ENCODE measurements around the gene AHRR.

Gene AHRR

DNA sequence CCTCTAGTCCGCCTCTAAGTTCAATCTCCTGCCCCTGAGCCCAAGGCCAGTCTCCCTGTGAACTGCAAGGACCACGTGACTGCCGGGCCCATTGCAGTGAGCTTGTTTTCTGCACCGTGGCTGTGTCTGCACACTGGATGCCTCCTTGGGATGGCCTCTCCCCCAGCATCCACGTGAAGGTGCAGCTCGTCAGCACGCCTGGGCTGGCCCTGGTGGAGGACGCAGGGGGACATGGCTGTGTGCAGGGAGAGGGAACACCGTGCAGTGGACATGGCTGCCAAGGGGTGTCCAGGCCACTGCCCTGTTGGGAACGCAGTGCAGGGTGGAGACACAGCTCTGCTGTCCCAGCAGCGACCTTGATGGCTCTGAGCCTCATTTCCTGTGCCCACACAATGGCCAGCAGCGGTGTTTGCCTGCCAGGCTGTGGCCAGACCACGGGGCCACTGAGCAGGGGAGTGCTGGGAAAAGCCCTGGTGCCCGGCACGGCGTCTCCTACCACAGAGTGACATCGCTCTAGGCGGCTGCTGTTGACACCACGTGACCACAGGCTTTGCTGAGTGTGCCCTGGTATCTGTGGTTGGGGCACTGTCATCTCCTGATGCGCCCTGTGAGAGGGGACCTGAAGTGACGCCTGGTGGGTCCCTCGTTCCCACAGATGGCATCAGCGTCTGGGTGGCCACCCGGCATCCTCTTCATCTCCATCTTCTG is 94.6 kb downstream of the AHRR start:
- DNase-seq (ENCODE audit: low spot score): no peak

DNA sequence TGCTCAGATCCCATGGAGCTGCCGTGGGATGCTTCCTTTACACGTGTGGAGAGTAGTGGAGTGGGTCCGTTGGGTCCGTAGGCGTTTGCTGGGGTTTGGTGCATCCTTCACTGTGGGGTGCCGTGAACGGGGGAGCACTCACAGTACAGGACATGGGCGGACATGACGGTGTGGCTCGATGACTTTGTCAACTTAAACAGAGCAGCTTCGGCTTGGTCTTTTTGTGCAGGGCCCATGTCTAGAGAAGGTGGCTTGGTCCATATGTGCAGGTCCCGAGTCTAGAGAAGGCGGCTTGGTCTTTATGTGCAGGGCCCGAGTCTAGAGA is 95.1 kb downstream of the AHRR start:
- no peak for DNase-seq (ENCODE audit: low spot score)

DNA sequence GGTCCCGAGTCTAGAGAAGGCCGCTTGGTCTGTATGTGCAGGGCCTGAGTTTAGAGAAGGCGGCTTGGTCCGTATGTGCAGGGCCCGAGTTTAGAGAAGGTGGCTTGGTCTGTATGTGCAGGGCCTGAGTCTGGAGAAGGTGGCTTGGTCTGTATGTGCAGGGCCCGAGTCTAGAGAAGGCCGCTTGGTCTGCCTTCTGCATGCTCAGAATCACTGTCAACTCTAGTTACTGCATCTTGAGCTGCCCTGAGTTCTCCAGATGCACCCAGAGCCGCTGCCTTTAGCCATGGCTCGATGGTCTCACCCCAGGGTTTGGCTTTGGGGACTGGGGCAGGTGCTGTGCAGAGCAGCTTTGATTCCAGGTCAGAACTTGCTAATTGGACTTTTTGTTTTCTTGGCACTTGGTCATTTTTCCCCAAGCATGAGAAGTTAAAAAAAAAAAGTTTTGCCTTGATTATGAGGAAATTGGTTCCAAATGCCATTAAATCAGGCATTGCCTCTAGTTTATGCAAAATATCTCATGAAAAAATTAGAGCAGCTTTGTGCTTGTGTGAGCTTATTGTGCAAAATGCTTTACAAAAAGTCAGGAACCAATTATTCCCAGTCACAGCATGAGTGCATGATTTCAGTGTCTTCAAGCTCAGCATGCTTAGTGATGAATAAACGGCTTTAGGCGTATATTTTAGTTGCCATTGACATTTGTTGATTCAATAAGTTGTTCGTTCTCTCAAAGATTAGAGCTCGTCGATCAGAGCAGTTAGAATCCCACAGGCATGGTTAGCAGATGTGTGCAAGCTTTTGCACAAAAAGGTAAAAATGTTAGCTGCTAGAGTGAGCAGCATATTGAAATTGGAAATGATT is 96.0 kb downstream of the AHRR start:
- DNase-seq (ENCODE audit: low spot score): no peak

DNA sequence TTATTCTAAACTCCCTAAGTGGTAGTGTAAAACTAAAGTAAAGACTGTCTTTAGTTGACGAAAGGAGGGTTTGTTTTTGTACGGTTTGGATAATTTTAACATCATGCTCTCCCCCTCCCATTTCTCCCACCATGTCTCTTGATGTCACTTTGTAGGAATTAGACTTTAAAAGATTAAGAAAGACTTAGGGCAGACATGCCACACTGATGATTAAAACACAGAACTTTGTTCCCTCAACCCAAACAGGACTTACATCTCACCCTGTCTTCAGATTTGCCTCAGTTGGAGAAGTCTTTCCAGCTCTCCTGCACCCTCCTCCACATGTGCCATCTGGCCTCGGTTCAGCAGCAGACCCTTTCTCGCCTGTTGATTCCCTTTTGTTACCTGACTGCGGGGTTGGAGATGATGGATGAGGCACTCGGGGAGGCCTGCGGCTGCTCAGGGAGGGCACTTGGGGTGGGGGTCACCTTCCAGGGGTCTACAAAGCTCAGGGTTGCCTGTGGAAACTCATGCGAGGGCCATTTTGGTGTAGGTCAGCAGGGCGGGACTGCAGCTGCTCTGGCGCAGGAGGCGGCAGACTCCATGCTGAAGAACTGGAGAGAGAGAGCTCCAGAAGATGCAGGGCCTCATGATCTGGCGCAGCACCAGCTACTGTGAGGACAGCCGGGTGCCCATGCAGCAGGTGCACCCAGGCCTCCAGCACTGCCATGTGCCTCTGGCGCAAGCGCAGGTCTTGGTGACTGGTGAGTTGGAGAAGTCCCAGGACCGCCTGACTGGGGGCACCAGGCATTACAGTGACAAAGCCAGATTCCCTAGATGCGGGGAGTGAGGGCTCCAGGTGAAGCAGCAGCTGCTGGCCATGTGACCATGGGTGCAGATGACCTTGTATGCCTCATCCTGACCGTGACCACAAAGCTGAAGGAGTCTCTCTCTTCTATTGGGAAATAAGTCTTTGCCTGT is 96.9 kb downstream of the AHRR start:
- no peak for DNase-seq (ENCODE audit: low spot score)

DNA sequence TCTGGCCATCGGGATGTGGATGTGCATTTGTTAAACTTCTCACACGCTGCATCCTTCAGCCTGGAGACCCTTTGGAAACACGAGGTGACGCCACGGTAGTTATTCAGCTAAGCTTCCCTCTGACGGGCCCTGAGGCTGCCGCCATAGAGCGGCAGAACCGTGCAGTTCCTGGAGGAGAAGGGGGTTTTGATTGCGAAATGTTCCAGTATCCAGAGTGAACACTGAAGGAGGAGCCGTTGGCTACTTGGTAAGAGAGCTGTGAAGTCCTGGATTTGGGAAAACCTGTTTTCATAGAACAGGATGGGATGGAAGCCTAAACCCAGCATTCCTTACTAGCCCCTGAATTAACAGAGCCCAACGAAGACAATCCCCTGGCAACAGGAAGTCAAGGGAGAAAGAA is 98.5 kb downstream of the AHRR start:
- no peak for DNase-seq (ENCODE audit: low spot score)

DNA sequence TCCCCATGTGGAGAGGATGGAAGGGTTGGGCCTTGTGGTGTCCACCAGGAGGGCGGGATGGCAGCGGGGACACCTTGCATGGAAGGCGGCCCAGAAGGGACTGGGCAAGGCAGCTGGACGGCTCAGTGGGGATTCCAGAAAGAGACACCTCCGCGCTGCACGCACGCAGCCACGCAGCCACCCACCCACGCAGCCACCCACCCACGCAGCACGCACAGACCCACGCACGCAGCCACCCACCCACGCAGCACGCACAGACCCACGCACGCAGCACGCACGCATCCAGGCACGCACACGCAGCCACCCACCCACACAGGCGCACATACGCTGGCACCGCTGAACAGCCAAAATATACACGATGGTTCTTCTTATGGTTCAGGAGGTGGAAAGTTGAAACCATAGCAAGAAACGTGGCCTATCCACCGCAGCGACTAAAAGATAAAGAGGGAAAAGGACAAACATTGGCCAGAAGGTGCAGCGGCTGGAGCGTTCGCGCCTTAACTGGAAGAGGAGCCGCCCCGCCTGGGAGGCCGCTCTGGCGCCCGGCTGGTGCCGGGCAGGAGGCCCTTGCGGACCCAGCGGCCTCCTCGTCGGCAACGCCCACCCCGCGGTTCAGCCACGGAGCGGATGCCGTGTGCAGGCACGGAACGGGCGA is 99.2 kb downstream of the AHRR start:
- no peak for DNase-seq (ENCODE audit: low spot score)

DNA sequence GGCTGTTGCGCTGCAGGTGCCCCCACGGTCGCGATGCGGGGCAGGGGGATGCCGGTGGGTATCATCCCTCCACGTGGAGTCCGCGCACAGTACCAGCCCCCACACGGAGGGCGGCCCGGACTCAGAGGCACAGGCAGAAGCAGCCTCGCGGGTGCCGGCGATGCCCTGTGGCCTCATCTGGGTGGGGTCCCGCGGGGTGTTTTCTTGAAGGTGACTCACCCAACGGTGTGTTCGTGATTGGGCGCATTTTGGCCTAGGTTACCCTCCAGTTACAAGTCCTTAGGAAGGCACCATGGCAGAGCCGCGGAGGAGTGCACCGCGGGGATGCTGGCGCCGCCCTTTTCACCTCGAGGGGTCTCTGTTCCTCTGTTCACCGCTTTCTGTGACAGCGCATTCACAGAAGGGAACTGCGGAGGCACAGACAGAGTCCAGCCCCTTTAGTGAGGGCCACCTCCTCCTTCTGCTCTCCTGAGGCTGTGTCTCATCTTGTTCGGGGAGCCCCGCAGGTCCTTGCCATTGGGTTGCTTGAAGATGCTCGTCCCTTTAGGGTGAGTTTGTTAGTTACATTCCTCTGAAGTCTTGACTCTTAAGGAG is 99.9 kb downstream of the AHRR start:
- DNase-seq (ENCODE audit: low spot score): no peak

DNA sequence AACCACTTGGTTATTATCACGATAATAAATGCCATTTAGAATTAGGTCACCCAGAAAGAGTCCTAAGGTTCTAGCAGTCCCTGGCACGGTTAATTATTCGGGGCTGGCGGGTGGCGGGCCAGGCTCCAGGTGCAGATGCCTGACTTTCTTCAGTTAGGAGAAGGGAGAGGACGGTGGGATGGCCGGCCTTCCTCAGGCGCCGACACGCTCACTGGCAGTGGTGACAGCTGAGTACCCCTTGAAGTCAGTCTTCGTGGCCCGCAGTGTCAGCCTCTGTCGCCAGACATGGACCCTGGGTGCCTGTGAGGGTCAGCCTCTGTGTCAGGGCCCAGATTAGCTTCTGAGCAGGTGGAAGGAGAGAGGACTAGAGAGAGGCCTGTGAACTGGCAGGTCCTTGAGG is 100.4 kb downstream of the AHRR start:
- DNase-seq (ENCODE audit: low spot score): no peak

DNA sequence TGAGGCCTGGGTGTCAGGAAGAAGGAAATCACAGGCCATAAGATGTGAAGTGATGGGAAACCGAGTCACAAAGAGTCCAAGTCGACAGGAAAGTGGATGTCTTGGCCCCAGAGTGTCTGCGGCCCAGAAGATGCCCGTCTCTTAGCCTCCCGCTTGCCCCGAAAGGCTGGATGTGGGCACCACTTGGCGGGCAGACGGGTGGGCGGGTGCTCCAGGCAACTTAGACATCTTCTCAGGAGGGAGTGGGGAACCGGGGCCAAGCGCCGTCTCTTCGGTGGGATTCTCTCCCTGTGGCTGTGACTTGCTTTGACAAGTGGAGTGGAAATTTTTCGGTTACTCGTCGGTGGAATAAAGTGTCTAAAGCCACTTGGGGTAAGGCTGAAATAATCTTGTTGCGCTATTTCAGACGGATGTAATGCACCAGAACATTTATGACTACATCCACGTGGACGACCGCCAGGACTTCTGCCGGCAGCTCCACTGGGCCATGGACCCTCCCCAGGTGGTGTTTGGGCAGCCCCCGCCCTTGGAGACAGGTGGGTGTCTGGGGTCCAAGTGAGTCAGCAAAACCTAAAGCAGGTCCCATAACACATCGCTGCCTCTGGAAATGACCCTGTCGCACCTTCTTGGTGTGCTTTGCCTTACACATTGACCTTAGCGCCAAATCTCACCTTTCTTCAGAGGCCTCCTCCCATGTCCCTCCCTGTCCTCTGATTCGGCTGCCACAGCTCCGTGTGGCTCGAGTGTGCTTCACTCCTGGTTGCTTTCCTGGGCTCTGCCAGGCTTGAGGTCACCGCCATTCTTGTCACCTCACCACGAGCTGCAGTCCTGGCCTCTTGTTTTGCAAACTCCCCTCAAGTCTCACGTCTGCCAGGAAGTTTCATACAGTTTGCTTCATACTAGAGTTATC is 101.1 kb downstream of the AHRR start:
- no peak for DNase-seq (ENCODE audit: low spot score)

DNA sequence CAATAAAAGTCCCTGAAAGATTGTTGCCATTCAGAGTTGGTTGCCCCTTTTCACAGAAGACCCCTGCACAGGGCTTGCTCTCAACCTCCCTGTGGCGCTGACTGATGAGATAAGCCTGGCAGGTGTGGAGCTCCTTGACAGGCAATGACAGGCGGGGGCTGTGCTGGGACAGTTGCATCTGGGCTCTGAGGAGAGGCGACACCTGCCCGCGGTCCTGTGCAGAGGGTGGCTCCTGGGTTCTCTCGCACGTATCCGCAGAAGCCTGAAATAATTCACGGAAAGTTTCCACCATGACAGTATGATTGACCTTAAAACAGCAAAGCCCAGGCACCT is 101.7 kb downstream of the AHRR start:
- DNase-seq (ENCODE audit: low spot score): no peak

DNA sequence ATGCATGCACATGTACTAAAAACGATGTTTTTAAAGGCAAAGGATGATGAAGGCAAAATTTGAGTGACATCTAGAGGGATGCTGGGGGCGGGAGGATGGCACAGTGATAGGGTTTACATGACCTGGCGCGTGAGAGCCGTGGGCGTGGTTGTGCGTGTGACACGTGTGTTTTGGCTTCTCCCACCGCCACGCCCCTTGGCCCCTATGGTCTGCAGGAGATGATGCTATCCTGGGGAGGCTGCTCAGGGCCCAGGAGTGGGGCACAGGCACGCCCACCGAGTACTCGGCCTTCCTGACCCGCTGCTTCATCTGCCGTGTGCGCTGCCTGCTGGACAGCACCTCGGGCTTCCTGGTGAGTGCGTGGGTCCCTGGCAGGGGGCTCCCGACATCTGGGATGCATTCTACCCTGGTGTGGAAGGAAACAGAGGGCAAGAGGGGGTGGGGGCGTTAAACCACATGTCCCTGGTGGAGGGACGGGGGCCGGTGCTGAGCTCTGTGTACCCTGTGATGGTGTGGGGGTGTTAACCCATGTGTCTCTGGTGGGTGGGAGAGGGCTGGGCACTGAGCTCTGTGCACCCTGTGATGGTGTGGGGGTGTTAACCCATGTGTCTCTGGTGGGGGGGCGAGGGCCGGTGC is 102.2 kb downstream of the AHRR start:
- DNase-seq (ENCODE audit: low spot score): no peak

DNA sequence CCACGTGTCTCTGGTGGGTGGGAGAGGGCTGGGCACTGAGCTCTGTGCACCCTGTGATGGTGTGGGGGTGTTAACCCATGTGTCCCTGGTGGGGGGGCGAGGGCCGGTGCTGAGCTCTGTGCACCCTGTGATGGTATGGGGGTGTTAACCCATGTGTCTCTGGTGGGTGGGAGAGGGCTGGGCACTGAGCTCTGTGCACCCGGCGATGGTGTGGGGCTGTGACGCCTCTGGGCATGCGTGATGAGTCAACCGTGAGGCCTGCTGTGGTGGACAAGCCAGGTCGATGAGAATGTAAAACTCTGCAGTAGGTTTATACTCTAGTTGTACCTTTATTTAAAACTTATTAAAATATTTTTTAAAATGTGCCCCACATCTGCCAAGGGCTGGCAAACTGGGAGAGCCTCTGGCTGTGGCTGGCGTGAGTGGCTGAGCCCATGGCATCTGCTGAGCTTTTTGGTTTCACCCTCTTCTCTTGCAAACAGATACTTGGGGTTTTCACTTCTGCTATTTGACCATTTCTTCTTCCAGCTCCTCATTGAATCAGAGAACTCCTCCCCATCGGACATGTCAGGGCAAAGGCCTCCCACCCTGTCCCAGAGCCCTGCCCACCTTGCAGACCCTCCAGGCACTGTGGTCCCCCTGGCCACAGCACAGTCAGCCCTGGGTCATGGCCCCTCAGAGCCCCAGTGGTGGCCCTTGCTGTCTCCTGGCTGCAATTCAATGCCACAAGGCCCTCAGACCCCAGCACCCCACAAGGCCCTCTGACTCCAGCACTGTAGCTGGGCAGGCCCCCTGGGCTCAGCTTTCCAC is 103.0 kb downstream of the AHRR start:
- DNase-seq (ENCODE audit: low spot score): no peak

DNA sequence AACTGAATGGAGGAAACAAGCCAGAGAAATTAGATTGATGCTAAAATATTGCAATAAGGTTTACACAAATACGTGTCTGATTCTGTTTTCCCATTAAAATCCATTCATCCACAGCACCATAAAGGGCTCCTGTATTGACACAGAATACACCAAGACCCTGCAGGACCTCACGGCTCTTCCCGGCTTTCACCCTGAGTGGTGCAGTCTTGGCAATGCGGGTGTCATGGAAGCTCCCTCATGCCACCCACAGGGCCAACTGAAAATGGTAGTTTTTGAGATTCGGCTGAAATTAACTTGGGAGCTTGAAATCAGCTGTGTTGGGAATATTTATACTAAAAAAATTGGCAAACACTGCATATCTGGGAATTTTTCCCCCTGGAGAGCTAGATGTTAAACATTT is 104.2 kb downstream of the AHRR start:
- DNase-seq (ENCODE audit: low spot score): no peak

DNA sequence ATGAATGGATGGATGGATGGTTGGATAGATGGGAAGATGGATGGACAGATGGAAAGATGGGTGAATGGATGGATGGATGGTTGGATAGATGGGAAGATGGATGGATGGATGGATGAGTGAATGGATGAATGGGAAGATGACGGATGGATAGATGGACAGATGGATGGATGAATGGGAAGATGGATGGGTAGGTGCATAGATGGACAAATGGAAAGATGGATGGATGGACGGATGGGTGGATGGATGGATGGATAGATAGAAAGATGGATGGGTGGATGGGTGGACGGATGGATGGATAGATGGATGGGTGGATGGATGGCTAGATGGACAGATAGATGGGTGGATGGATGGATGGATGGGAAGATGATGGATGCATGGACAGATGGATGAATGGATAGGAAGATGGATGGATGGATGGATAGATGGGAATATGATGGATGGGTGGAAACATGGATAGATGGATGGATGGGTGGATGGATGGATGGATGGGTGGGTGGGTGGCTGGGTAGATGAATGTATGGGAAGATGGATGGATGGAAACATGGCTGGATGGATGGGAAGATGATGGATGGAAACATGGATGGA is 105.0 kb downstream of the AHRR start:
- no peak for DNase-seq (ENCODE audit: low spot score)

DNA sequence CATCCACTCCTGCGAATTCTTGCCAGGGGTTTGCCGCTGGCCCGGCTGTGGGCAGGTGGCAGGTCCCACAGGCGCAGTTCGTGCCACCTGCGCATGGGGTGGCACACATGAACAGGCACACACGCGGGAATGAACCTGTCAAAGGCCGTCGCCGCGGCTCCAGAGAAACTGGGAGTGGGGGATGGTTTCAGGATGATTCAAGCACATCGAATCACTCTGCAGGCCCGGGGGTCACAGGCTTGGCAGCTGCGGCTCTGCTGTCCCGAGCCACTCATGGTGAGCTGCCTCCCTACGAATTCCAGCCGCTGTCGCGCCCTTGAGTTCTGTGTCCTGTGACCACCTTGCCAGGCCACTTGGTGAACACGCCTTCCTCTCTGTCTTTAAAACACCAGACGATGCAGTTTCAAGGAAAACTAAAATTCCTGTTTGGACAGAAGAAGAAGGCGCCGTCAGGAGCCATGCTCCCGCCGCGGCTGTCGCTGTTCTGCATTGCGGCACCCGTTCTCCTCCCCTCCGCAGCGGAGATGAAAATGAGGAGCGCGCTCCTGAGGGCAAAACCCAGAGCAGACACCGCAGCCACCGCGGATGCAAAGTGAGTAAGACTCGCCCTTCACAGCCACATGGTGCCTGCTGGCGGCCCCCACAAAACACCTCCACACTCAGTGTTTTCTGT is 106.0 kb downstream of the AHRR start:
- DNase-seq (ENCODE audit: low spot score): no peak

DNA sequence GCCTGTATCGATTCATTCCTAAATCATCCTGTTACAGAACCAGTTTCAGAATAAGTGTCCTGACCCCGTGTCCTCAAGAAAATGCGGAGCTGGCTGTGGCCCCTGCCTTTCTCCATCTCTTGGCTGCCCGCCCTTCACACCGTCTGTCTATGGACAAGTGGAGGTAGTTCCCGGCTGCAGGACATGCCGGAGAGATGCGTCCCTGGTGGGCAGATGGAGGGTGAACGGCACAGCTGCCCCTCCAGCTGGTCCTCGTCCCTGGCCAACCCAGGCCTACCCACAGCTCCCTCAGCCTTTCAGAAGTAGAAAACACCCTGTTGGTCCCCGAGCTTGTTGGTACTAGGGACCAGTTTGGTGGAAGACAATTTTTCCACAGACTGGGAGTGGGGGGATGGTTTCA is 106.7 kb downstream of the AHRR start:
- no peak for DNase-seq (ENCODE audit: low spot score)

DNA sequence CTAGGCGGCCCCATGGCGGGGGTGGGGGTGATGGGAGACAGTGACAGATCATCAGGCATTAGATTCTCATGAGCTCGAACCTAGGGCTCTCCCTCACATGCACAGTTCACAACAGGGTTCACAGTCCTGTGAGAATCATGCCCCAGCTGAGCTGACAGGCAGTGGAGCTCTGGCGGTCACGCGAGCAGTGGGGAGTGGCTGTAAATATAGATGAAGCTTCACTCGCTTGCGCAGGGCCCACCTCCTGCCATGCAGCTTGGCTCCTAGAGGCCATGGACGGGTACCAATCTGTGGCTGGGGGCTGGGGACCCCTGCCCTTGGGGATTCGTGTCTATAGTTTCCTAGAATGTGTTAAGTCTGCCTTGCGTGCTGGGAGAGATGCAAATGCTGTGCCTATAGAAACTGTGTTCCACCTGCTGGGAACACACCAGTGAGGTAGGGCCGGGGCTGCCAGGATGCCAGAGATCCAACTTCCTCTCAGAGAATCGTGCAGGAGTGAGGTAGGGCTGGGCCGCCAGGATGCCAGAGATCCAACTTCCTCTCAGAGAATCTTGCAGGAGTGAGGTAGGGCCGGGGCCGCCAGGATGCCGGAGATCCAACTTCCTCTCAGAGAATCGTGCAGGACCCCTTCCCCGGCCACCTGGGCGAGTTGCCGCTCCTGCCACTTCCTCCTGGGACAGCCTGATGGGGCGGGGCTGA is 107.4 kb downstream of the AHRR start:
- no peak for DNase-seq (ENCODE audit: low spot score)

Measured in putamen (tissue), 1 donor.